ENCODE data around the gene APOM.

The APOM gene

DNA sequence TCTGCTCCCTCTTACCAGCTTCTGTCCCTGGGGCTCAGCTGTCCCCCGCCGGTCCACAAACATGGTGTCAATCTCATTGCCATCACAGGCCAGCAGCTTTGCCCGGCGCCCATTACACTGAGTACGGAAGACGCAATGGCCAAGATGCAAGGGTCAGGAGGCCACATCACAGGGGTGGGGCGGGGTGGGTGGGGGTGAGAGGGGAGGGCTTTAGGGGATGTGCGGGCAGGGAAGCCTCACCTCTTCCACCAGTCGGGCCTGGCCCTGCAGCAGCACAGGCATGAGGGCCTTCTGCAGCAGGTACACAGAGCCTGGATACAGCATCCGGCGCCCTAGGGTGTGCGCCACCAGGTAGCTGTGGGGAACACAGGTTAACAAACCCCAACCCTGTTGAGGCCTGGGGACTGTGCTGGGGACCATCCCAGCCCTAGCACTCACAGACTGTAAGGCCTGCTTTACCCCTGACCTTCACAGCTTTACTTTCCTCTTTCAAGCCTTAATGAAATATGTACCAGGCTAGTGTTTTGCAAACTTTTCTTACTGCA, 35.9 kb downstream of the APOM start:
- Histone ChIP-seq H3K4me3 (ENCODE audit: insufficient read depth, low read depth, low read length, poor library complexity, severe bottlenecking) (no peak overlapping the region), H3K27ac (ENCODE audit: insufficient read depth, low read length, poor library complexity, severe bottlenecking) (no peak overlapping the region), H3K4me1 (ENCODE audit: control insufficient read depth, insufficient read depth, low read length, poor library complexity, severe bottlenecking) (no peaks in the 10 kb centered on the region), H3K36me3 (ENCODE audit: control insufficient read depth, insufficient read depth, low read length) (peaks cover 82% of the 10 kb centered on the region), H3K9me3 (ENCODE audit: control insufficient read depth, low read length) (no peaks in the 10 kb centered on the region), H3K27me3 (replicated peaks; ENCODE audit: control insufficient read depth, insufficient read depth, low read length, poor library complexity, severe bottlenecking) (no peaks in the 10 kb centered on the region)
- no peak for DNase-seq

- Histone ChIP-seq H3K4me1 (ENCODE audit: control insufficient read depth, insufficient read depth, low read length, poor library complexity, severe bottlenecking) (no peaks in the 10 kb centered on the region), H3K9me3 (ENCODE audit: control insufficient read depth, low read length) (no peaks in the 10 kb centered on the region), H3K27ac (ENCODE audit: insufficient read depth, low read length, poor library complexity, severe bottlenecking) (no peak overlapping the region), H3K27me3 (replicated peaks; ENCODE audit: control insufficient read depth, insufficient read depth, low read length, poor library complexity, severe bottlenecking) (no peaks in the 10 kb centered on the region), H3K4me3 (ENCODE audit: insufficient read depth, low read depth, low read length, poor library complexity, severe bottlenecking) (no peak overlapping the region), H3K36me3 (ENCODE audit: control insufficient read depth, insufficient read depth, low read length) (peaks cover 79% of the 10 kb centered on the region)
- DNase-seq, result no peak
Observed at GRCh38 chr6:31692353-31692752, 36.7 kb downstream of the APOM start.

DNA sequence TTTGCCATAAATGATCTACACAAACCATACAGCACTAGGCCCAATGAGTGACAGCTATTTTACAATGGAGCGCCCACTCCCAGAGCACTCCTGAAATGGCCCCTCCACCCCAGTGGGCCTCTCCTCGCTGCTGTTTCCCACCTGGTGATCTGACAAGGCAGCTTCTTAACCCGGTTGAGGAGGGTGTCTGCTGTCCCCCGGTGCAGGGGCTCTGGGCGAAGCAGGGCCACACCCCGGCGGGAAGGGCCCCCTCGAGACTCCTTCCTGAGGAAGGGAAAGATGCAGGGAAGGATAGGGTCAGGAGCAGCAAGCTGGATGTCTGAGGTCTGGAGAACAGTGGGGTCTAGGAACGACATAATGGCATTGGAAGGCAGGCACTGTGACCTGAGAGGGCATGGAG, 37.2 kb downstream of the APOM start:
- Histone ChIP-seq H3K27me3 (replicated peaks; ENCODE audit: control insufficient read depth, insufficient read depth, low read length, poor library complexity, severe bottlenecking) (no peaks in the 10 kb centered on the region), H3K27ac (ENCODE audit: insufficient read depth, low read length, poor library complexity, severe bottlenecking) (no peak overlapping the region), H3K9me3 (ENCODE audit: control insufficient read depth, low read length) (no peaks in the 10 kb centered on the region), H3K36me3 (ENCODE audit: control insufficient read depth, insufficient read depth, low read length) (peaks cover 74% of the 10 kb centered on the region), H3K4me3 (ENCODE audit: insufficient read depth, low read depth, low read length, poor library complexity, severe bottlenecking) (no peak overlapping the region), H3K4me1 (ENCODE audit: control insufficient read depth, insufficient read depth, low read length, poor library complexity, severe bottlenecking) (no peaks in the 10 kb centered on the region)
- no peak for DNase-seq

DNA sequence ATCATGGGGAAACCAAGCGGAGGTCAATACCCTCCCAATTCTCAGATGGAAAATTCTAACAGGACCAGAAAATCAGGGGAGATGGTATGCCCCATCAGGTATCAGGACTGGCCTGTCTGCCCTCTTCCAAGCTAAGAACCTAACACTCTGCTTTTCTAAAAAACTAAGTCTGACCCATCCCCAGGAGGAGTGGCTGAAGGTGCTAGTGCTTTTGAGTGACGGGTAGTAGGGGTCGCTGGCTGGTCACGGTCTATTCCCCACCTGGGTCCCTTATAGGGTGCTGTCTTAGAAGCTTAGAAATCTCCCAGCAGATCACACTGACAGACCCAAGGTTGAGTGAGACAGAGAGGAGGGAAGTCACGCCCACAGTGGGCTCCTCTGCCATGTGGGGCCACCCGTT, 37.8 kb downstream of the APOM start:
- H3K4me3 ChIP-seq (ENCODE audit: insufficient read depth, low read depth, low read length, poor library complexity, severe bottlenecking), result no peak overlapping the region
- H3K36me3 ChIP-seq (ENCODE audit: control insufficient read depth, insufficient read depth, low read length), result peaks cover 68% of the 10 kb centered on the region

GRCh38 chr6:31697555-31697954, 41.9 kb downstream of the APOM start:
- Histone ChIP-seq H3K4me3 (ENCODE audit: insufficient read depth, low read depth, low read length, poor library complexity, severe bottlenecking) (no peak overlapping the region), H3K27ac (ENCODE audit: insufficient read depth, low read length, poor library complexity, severe bottlenecking) (no peak overlapping the region), H3K27me3 (replicated peaks; ENCODE audit: control insufficient read depth, insufficient read depth, low read length, poor library complexity, severe bottlenecking) (no peaks in the 10 kb centered on the region), H3K4me1 (ENCODE audit: control insufficient read depth, insufficient read depth, low read length, poor library complexity, severe bottlenecking) (peaks cover 17% of the 10 kb centered on the region), H3K9me3 (ENCODE audit: control insufficient read depth, low read length) (no peaks in the 10 kb centered on the region), H3K36me3 (ENCODE audit: control insufficient read depth, insufficient read depth, low read length) (peaks cover 43% of the 10 kb centered on the region)
- DNase-seq, result no peak

More for the DNA sequence above, 37.8 kb downstream of the APOM start:
- H3K4me1 ChIP-seq (ENCODE audit: control insufficient read depth, insufficient read depth, low read length, poor library complexity, severe bottlenecking), result no peaks in the 10 kb centered on the region
- no peak overlapping the region for H3K27ac ChIP-seq (ENCODE audit: insufficient read depth, low read length, poor library complexity, severe bottlenecking)
- no peaks in the 10 kb centered on the region for H3K27me3 ChIP-seq (replicated peaks; ENCODE audit: control insufficient read depth, insufficient read depth, low read length, poor library complexity, severe bottlenecking)
- DNase-seq, result no peak
- no peaks in the 10 kb centered on the region for H3K9me3 ChIP-seq (ENCODE audit: control insufficient read depth, low read length)

GRCh38 chr6:31700740-31701401, 45.2 kb downstream of the APOM start:
- peaks cover 20% of the 10 kb centered on the region for H3K36me3 ChIP-seq (ENCODE audit: control insufficient read depth, insufficient read depth, low read length)
- H3K27ac ChIP-seq (ENCODE audit: insufficient read depth, low read length, poor library complexity, severe bottlenecking), result no peak overlapping the region
- no peak overlapping the region for H3K4me3 ChIP-seq (ENCODE audit: insufficient read depth, low read depth, low read length, poor library complexity, severe bottlenecking)
- H3K4me1 ChIP-seq (ENCODE audit: control insufficient read depth, insufficient read depth, low read length, poor library complexity, severe bottlenecking), result peaks cover 18% of the 10 kb centered on the region
- no peaks in the 10 kb centered on the region for H3K9me3 ChIP-seq (ENCODE audit: control insufficient read depth, low read length)
- no peaks in the 10 kb centered on the region for H3K27me3 ChIP-seq (replicated peaks; ENCODE audit: control insufficient read depth, insufficient read depth, low read length, poor library complexity, severe bottlenecking)
- no peak for DNase-seq

DNA sequence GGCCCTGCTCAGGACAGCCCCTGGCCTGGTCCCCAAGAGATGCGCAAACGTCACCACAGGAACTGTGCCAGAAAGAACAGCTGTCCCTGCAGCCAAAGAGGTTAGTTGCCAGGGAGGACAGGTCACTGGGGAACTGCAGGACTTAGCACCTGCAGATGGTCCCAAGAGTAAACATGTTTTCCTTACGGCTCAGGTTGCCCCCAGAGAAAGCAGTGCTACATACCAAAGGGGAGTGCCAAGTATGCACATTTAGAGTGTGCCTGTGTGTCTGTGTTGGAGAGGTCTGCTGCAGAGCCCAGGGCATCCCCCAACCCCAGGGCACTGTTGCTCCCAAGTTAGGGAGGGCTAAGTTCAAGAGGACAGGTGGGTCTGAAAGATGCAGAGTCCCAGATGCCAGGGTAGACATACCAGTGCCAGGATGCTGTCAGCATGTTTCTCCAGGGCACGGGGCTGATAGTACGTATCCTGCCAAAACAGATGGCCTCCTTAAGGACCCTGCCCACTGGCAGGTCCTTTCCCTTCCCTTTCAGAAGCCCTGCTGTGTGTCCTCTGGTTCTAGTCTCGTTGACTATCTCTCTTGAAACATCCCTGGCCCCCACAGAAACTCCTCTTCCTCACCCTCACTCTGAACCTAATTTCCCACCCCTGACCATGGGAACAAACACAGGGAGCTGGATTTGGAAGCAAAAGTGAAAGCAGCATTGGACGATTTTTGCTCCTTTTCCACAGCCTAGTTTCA, 46.1 kb downstream of the APOM start:
- H3K36me3 ChIP-seq (ENCODE audit: control insufficient read depth, insufficient read depth, low read length), result peaks cover 11% of the 10 kb centered on the region
- H3K4me3 ChIP-seq (ENCODE audit: insufficient read depth, low read depth, low read length, poor library complexity, severe bottlenecking), result peak overlapping the region; percentile 91
- DNase-seq, result no peak
- no peak overlapping the region for H3K27ac ChIP-seq (ENCODE audit: insufficient read depth, low read length, poor library complexity, severe bottlenecking)
- no peaks in the 10 kb centered on the region for H3K9me3 ChIP-seq (ENCODE audit: control insufficient read depth, low read length)
- peaks cover 18% of the 10 kb centered on the region for H3K4me1 ChIP-seq (ENCODE audit: control insufficient read depth, insufficient read depth, low read length, poor library complexity, severe bottlenecking)
- H3K27me3 ChIP-seq (replicated peaks; ENCODE audit: control insufficient read depth, insufficient read depth, low read length, poor library complexity, severe bottlenecking), result no peaks in the 10 kb centered on the region

DNA sequence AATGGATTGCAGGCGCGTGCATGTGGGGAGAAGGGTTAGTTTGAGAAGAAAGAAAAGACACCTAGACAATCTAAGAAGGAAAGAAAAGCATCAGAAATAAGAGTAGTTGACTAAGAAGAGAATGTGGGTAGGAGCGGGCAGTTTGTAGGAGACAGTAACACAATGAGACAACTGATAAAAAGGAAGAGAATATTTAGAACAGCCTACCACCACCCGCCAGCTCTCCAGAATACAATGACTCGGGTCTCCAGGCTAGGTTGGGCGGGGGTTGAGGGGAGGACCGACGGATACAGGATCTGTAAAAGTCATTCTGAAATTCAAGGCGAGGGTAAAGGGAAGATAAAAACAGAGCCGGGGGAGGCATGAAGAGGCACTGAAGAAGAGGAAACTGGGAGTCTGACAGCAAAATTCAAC, 46.7 kb downstream of the APOM start:
- H3K4me1 ChIP-seq (ENCODE audit: control insufficient read depth, insufficient read depth, low read length, poor library complexity, severe bottlenecking), result peaks cover 18% of the 10 kb centered on the region
- peak overlapping the region; percentile 91 for H3K4me3 ChIP-seq (ENCODE audit: insufficient read depth, low read depth, low read length, poor library complexity, severe bottlenecking)
- peak overlapping the region; percentile 99 for H3K27ac ChIP-seq (ENCODE audit: insufficient read depth, low read length, poor library complexity, severe bottlenecking)
- no peaks in the 10 kb centered on the region for H3K9me3 ChIP-seq (ENCODE audit: control insufficient read depth, low read length)
- no peaks in the 10 kb centered on the region for H3K27me3 ChIP-seq (replicated peaks; ENCODE audit: control insufficient read depth, insufficient read depth, low read length, poor library complexity, severe bottlenecking)
- H3K36me3 ChIP-seq (ENCODE audit: control insufficient read depth, insufficient read depth, low read length), result peaks cover 9% of the 10 kb centered on the region
- DNase-seq, result no peak

DNA sequence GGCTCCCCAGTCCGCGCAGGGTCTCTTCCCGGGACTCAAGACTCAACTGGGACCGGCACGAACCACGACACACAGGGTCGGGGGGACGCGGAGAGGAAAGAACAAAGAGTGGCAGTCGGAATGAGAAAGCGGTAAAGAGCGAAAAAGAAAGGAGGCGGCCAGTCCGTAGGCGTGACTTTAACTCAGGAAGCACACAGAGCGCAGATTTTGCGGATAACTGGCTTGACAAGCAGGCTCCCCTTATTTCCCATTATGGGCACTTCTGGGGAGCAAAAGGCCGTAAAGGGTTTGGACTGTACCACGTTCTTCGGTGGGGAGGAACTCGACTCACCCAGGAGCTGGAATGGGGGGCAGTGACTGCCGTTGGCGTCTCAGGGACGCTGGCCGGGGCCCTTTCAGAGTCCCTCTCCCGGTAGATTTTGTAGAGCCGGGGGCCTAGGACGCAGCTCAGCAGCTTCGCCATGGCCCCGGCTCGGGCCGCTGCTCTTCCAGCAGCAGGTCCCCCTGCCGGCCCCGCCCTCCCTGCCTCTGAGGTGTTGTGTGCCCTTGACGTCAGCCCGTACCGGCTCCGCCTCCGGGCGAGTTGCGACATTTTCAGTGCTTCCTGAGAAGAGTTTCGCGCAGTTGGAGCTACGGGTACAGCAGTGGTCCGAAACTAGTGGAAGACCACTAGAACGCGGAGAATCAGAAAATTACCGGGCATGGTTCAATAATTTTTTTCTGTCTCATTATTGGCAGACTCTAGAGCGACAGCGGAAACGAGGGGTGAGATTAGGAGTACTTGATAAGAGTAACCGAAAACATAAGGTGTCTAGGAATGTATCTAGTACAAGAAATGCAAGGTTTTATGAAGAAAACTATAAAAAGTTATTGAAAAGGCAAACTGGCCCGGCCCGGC, 47.4 kb downstream of the APOM start, which contains the start of gene ABHD16A:
ABHD16A (minus strand) TSS at position 506 of the 898 bp plus-strand sequence; CDS start at position 463, 43 bp downstream.
- Histone ChIP-seq H3K4me3 (ENCODE audit: insufficient read depth, low read depth, low read length, poor library complexity, severe bottlenecking) (peak within 1 kb of the TSS; percentile 91), H3K9me3 (ENCODE audit: control insufficient read depth, low read length) (no peaks in the 10 kb centered on the region), H3K4me1 (ENCODE audit: control insufficient read depth, insufficient read depth, low read length, poor library complexity, severe bottlenecking) (peaks cover 18% of the 10 kb centered on the region), H3K27me3 (replicated peaks; ENCODE audit: control insufficient read depth, insufficient read depth, low read length, poor library complexity, severe bottlenecking) (no peaks in the 10 kb centered on the region), H3K27ac (ENCODE audit: insufficient read depth, low read length, poor library complexity, severe bottlenecking) (peak within 1 kb of the TSS; percentile 99), H3K36me3 (ENCODE audit: control insufficient read depth, insufficient read depth, low read length) (peaks cover 9% of the 10 kb centered on the region)
- DNase-seq, result peak; percentile 89 to 94 (median 94)
